C4-2B (cell line): Measurements from ENCODE around the gene DGKB.

Source experiments
- H3K27ac ChIP-seq: fragments of 450-650 bp; 2 replicates; pipeline ENCODE4 v1.5.1; 2017
- ZFX ChIP-seq: fragments of 450-650 bp; IDR thresholded peaks from 2 replicates; pipeline ENCODE4 v1.6.1; 2017
- TF ChIP-seq, protein P1 (sequence below): fragments of 450-650 bp; conservative IDR thresholded peaks from 2 replicates; pipeline ENCODE4 v1.5.1; 2017; ENCODE audit warnings: mild to moderate bottlenecking

Gene DGKB

DNA sequence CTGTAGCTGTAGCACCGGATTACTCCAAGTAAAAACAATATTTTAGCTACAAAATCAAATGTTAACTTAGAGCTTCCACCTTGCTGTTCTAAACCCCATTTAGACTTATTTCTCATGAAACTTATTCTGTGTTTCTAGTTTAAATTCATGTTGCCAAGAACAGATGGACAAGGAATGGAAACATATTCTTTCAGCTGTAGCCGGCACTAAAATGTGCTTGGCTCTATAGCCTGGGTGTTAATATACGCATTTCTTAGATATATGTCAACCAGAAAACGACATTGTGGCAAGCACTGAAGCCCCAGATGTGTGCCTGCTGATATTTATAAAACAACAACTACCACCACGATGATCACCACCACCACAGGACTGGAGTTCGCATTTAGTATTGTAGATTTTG, 722.8 kb downstream of the DGKB start:
- TF ChIP-seq ZFX, result no peak
- TF ChIP-seq, protein P1, sequence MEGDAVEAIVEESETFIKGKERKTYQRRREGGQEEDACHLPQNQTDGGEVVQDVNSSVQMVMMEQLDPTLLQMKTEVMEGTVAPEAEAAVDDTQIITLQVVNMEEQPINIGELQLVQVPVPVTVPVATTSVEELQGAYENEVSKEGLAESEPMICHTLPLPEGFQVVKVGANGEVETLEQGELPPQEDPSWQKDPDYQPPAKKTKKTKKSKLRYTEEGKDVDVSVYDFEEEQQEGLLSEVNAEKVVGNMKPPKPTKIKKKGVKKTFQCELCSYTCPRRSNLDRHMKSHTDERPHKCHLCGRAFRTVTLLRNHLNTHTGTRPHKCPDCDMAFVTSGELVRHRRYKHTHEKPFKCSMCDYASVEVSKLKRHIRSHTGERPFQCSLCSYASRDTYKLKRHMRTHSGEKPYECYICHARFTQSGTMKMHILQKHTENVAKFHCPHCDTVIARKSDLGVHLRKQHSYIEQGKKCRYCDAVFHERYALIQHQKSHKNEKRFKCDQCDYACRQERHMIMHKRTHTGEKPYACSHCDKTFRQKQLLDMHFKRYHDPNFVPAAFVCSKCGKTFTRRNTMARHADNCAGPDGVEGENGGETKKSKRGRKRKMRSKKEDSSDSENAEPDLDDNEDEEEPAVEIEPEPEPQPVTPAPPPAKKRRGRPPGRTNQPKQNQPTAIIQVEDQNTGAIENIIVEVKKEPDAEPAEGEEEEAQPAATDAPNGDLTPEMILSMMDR, result no peak
- H3K27ac ChIP-seq, result no peak overlapping the region

DNA sequence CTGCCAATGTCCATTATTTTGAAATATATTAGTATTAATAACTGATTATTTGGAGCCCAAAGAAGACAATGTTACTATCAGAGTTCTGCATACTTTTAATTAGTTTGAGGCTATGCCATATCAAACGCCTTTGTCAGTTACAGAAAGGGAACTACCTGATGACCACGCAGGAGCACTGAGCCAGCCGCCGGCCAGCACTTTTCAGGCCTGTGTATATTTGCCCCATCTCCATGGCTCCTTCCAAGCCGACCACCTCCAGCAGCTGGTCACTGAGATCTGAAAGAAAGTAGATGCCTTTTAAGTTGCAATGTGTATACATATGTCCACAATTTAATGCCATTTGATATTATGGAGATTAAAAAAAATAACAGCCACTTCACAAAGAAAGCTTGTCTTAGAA, 724.7 kb downstream of the DGKB start:
- no peak for TF ChIP-seq ZFX
- TF ChIP-seq, protein P1, result no peak

DNA sequence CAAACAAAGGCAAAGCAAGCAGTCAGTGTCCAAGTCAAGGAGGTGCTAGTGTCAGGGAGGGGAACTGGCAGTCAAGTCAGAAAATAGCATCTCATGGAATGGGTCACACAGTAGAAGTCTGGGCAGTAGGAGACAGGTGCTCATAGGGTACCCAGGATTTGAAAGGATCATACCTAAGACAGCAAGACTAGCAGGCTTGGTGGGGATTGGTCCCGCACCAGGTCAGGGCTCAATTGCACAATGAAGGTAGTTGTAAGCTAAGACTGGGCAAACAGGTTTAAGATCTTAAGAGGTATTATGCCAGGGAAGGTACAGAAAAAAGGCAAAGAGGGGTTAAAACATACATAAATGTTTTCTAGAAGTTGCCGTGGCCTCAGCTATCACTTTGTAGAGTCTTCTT, 731.7 kb downstream of the DGKB start:
- TF ChIP-seq, protein P1, result no peak
- no peak for TF ChIP-seq ZFX
- H3K27ac ChIP-seq, result no peak overlapping the region

More for the DNA sequence above, 724.7 kb downstream of the DGKB start:
- no peak overlapping the region for H3K27ac ChIP-seq

DNA sequence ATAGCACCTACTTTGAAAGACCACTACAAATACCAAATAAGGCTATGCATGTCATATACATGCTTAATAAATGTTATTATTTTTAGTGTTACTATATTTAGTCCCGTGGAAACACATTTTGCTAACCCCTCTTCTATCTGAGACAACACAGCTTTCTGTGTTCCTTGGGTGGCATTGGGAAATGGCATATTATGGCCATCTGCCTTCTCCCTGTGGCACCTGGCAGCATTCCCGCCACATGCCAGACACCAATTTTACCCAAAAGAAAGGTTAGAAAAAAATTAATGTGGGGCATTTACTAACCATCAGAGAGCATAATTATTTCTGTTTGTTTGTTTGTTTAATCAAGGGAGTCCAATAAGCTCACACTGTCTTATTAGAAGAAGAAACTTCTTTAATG, 744.4 kb downstream of the DGKB start:
- TF ChIP-seq ZFX, result no peak
- TF ChIP-seq, protein P1, result no peak
- H3K27ac ChIP-seq, result no peak overlapping the region

DNA sequence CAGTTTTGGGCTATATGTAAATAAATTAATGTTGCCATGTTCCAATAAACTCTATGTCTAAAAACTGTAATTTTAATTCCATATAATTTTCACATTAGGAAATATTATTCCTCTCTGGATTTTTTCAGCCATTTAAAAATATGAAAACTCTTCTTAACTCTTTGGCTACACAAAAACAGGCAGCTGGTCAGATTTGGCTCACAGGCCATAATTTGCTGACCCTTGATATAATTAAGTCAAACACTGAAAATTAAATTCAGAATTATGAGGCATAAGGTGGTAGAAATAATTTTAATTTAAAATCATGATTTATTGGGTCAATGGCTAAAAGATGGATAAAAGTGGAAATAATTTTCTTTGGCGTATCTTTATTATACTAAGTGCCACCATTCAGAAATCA, 746.1 kb downstream of the DGKB start:
- H3K27ac ChIP-seq, result no peak overlapping the region
- TF ChIP-seq, protein P1, result no peak
- no peak for TF ChIP-seq ZFX

DNA sequence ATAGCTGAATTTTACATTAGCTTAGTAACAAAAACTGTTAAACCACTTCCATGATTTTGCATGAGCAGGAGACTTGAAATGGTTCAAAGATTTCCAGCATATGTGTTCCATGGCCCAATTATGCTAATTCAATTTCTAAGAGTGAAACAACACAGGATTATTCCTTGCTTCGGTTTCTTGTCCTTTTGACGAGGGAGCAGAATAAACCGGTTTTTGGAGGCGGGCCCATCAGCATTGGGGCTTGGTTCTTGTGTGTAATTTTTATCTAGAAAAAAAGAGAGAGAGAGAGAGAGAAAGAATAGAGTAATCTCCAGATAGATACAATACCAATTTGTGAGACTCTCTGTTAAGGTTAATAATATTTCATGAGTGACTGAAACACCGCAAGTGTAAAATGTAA, 753.6 kb downstream of the DGKB start:
- TF ChIP-seq, protein P1, result no peak
- TF ChIP-seq ZFX, result no peak
- H3K27ac ChIP-seq, result no peak overlapping the region

DNA sequence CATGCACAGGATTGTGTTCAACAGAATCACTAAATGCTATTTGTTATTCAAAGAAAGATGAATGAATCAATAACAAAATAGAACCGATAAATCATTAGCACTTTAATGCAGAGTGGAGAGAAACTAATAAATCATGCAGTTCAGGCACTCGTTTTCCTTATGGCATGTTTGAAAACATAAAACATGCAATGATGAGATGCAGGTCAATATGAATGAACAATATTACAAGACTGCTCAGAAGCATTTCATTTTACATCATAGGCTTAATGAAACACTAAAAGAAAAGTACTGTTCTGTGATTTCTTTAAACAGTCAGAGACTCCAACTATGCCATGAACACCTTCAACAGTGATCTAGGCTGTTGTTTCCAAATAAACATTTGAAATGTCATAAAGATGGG, 755.0 kb downstream of the DGKB start:
- no peak for TF ChIP-seq ZFX
- TF ChIP-seq, protein P1, result no peak
- H3K27ac ChIP-seq, result no peak overlapping the region
